GM19025 (cell line): ENCODE data around the gene RRBP1.

Source experiments
- ATAC-seq: cut with Tn5 transposase; IDR thresholded peaks from one replicate; pipeline ENCODE4 v1.9.1; 2021; ENCODE audit warnings: mild to moderate bottlenecking, low read depth, moderate library complexity; ENCODE audit not compliant: unreplicated experiment

Gene RRBP1

GRCh38 chr20:17612287-17612991, 69.6 kb downstream of the RRBP1 start:
- ATAC-seq = no peak

- no peak for ATAC-seq
These were observed 70.3 kb downstream of the RRBP1 start for GRCh38 chr20:17611540-17612286.

GRCh38 chr20:17611290-17611539, 70.8 kb downstream of the RRBP1 start:
- ATAC-seq = no peak

GRCh38 chr20:17610566-17611289, 71.3 kb downstream of the RRBP1 start:
- ATAC-seq = no peak

- ATAC-seq = no peak
These were observed 72.1 kb downstream of the RRBP1 start for GRCh38 chr20:17609811-17610377.

- no peak for ATAC-seq
These were observed 73.1 kb downstream of the RRBP1 start for GRCh38 chr20:17608701-17609497.

GRCh38 chr20:17606001-17606400, 76.0 kb downstream of the RRBP1 start:
- ATAC-seq = no peak

- ATAC-seq = no peak
These were observed 76.8 kb downstream of the RRBP1 start for GRCh38 chr20:17605131-17605660.

- ATAC-seq = no peak
These were observed 79.5 kb downstream of the RRBP1 start for GRCh38 chr20:17602493-17602892.

GRCh38 chr20:17601957-17602356, 80.1 kb downstream of the RRBP1 start:
- no peak for ATAC-seq

- ATAC-seq = no peak
These were observed 84.0 kb downstream of the RRBP1 start for GRCh38 chr20:17598013-17598550.

- no peak for ATAC-seq
These were observed 86.2 kb downstream of the RRBP1 start for GRCh38 chr20:17595856-17596255.

- ATAC-seq = no peak
These were observed 87.6 kb downstream of the RRBP1 start for GRCh38 chr20:17594443-17594842.

GRCh38 chr20:17593902-17594301, 88.1 kb downstream of the RRBP1 start:
- ATAC-seq = no peak

GRCh38 chr20:17590245-17590644, 91.8 kb downstream of the RRBP1 start:
- no peak for ATAC-seq

GRCh38 chr20:17589161-17589834, 92.7 kb downstream of the RRBP1 start:
- ATAC-seq = no peak

- ATAC-seq = no peak
These were observed 94.2 kb downstream of the RRBP1 start for GRCh38 chr20:17587824-17588223.

- ATAC-seq = no peak
These were observed 94.9 kb downstream of the RRBP1 start for GRCh38 chr20:17587148-17587547.

GRCh38 chr20:17586250-17586649, 95.8 kb downstream of the RRBP1 start:
- no peak for ATAC-seq
